HG02642 (cell line): ENCODE data around the gene KIF14.
A peak's percentile ranks its signal among the peaks of the same experiment; 100 is the strongest.
"Not testable (repeated sequence)": the region's sequence is repeated elsewhere in the genome, so short reads cannot be mapped to it uniquely, and the experiment has no call there.

Experiments used
- ATAC-seq: cut with Tn5 transposase; IDR thresholded peaks from one replicate; pipeline ENCODE4 v1.9.1; 2021; ENCODE audit warnings: mild to moderate bottlenecking; ENCODE audit not compliant: unreplicated experiment, poor library complexity

KIF14 gene

DNA sequence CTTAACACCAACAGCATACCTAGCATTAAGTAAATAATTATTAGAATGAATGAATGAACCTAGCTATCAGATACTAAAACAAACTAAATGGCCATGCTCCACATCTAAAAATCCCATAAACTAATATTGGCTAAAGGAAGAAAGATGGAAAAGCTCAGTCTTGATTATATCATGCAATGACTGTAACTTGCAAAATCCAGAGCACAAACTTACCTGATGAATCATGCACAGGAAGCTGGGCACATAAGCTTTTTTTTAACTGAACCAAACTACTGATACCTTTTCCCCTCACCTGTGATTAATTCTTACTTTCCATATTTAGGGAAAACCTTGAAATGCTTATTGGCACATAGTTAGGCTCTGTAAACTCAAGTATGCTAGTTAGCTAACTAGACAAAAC, 70.2 kb downstream of the KIF14 start:
- no peak for ATAC-seq

DNA sequence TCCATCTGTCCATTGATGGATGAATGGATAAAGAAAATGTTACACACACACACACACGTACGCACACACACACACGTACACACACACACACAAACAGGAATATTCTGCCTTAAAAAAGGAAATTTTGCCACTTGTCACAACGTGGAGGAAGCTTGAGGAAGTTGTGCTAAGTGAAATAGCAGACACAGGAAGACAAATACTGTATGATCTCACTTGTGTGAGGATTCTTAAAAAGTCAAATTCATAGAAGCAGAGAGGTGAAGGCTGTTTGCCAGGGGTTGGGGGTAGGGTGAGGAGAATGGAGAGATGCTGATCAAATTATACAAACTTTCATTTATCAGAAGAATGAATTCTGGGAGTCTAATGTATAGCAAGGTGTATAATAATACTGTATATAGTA, 73.2 kb downstream of the KIF14 start:
- ATAC-seq = no peak

DNA sequence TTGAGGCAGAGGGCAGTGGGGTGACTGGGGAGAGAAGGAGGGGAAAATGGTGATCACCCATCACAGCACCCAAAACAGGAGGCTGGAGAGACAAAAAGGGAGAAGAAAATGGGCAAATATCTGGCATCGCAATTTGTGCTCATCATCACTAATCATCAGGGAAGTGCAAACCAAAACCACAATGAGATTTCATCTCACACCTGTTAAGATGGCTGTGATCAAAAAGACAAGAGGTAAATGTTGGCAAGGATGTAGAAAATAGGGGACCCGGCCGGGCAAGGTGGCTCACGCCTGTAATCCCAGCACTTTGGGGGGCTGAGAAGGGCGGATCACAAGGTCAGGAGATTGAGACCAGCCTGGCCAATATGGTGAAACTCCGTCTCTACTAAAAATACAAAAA, 74.0 kb downstream of the KIF14 start:
- ATAC-seq = no peak

DNA sequence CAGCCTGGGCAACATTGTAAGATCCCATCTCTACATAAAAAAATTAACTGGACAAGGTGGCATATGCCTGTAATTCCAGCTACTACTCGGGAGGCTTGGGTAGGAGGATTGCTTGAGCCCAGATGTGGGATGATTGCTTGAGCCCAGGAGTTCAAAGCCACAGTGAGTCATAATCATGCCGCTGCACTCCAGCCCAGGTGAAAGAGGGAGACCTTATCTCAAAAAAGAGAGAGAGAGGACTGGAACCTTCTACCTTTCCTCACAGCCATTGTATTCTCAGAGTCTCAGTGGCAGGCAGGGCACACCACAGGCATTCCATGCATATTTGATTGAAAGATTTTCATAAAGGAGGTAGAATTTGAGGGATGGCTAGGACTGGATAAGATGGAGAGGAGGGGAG, 78.4 kb downstream of the KIF14 start:
- ATAC-seq = no peak

DNA sequence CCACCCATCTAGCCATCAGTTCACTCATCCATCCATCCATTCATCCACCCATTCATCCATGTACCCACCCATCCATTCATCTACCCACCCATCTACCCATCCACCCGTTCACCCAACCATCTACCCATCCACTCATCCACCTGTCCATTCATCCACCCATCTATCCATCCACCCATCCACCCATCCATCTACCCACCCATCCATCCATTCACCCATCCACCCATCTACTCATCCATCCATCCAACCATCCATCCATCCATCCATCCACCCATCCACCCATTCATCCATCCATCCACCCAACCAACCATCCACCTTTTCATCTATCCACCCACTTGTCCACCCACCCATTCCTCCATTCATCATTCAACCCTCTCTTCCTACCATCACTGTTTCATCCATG, 80.3 kb downstream of the KIF14 start:
- no peak for ATAC-seq

DNA sequence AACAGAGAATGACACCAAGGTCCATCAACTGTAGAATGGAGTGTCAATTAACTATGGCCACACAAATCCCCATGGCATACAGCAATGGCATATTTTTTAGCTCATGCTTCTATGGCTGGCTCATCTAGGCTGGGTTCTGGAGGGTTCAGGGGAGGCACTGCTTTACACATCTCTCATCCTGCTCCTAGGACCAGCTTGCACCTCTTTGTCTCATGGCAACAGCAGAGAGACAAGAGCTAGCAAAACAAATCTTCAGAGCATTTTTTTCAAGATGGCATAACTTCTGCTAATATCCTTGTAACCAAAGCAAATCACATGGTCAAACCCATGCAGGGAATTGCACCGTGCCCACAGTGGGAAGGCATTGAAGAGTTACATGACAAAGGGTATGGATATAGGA, 82.4 kb downstream of the KIF14 start:
- ATAC-seq = no peak

DNA sequence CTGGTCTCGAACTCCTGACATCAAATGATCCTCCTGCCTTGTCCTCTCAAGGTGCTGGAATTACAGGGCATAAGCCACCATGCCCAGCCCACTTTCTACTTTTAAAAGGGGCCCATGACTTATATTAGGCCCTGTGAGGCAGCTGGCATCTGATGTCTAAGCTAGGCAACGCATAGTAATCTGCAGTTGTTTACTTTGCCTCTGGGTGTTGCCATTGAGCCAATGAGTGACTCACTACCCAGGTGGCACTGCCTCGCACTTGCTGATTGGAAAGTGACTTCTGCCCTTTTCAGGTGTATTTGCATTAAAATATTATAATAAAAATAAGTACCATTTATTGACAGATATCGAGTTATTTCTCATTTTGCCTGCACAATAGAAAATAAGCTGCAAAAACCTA, 84.9 kb downstream of the KIF14 start:
- ATAC-seq = no peak

DNA sequence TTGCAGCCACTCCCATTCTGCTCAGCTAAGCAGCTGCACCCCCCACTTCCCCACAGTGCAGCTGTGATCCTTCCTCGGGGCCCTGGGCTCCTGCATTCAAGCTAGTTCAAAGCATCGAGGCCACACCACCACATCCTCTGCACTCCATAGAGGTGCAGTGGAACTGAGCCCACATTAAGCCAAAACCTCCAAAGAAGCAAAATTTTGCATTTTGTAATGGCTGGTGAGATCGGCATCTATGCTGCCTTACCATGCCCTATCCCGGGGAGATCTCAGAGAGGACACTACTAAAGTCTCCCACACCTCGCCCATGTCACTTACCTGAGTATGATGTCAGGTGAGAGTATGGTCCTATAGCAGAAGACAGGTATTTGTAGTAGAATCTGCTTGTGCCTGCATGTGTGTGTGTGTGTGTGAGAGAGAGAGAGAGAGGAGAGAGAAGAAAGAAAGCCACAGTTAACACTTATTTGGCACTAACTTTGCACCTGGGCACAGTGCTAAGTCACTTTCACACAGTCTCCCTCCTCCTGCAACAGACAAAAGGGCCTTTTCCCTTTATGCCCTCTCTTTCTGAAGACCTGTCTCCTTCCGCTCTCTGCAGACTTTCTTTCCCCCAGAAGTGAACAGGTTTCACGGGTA, 89.8 kb downstream of the KIF14 start:
- no peak for ATAC-seq

DNA sequence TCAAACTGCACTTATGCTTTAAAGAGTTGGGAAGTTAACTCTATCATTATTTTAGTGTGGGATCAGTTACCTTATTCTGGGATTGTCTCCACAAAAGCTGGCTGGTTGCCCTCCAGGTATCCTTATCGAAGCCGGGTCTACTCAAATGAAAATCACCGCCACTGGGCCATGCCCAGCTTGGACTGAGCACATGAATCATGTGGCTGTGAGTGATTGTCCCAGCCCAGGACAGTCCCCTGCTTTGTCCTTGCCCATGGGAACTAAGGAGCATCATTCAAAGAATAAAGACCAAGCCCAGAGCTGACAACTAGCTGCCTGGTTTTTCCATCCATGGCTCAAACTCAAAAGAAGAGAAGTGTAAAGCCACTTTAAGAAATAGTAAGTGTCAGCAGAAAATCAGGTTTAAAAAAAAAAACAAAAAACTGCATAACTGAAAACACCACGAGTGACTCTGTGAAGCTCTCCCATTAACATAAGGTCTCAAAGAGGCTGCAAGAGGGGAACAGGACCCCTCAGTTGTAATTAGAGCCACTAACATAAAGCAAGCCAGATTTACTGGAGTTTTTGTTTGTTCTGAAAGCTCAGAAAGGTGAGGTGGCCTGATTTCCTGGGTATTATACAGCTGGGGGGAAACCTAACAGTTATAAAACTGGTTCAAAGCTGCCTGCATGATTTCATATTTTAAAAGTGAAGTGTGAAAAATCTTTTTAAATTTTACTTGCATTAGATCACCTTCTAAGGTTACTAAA, 91.5 kb downstream of the KIF14 start:
- ATAC-seq = no peak

DNA sequence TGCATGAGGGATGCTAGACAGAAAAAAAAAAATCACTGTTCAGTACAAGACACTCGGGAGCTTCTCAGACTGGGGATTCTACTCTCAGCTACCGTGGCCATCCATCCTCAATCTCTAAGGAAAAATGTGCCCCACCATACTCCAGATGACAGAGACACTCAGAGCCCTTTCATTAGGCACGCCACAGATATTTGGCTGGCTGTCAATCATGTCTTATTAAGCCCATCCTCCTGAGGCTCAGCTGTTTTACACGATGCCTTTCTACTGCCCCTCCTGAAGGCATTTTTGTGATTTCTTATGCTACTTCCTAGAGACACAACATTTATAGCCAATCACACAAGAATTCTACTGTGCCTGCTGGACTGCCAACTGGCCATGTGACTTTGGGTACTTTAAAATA, 92.9 kb downstream of the KIF14 start:
- ATAC-seq = no peak

DNA sequence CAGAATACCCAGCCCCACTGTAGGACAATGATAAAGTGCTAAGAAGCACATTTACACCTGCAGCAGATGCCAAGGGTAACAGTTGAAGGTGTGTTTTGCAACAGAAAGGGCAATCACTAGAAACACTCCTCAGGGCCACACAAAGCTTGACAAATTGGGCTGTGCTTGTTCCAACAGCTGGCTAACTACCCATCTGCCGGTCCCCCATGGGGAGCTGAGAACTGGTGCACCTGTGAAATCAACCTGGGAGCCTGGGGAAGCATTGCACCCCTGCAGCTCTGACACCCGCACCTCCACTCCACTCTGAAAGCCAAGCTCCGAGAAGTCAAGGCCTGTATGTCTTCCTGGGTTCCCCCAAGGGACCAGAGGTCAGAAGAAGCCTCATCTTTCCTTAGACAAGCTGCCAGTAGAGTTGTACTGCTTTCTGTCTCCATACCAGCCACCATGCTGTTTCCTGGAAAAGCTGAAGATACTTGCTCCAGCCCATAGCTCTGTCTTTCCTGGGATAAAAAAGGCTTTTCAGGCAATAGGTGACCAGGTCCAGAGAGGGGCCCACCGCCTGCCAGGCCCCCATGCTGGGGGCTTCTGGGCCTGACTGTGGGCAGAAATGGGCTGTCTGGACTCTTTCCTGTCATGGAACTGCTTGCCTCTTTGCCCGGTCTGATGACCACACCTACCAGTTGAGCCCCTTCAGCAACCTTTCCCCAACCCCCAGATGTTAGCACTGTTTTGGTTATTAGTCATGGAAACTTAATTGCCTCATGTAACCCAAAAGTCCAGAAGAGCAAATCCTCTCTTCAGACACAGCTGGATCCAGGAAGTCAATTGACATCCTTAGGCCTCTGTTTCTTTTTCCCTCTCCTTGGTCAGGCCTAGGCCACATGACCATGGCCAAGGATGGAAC, 93.6 kb downstream of the KIF14 start:
- no peak for ATAC-seq

DNA sequence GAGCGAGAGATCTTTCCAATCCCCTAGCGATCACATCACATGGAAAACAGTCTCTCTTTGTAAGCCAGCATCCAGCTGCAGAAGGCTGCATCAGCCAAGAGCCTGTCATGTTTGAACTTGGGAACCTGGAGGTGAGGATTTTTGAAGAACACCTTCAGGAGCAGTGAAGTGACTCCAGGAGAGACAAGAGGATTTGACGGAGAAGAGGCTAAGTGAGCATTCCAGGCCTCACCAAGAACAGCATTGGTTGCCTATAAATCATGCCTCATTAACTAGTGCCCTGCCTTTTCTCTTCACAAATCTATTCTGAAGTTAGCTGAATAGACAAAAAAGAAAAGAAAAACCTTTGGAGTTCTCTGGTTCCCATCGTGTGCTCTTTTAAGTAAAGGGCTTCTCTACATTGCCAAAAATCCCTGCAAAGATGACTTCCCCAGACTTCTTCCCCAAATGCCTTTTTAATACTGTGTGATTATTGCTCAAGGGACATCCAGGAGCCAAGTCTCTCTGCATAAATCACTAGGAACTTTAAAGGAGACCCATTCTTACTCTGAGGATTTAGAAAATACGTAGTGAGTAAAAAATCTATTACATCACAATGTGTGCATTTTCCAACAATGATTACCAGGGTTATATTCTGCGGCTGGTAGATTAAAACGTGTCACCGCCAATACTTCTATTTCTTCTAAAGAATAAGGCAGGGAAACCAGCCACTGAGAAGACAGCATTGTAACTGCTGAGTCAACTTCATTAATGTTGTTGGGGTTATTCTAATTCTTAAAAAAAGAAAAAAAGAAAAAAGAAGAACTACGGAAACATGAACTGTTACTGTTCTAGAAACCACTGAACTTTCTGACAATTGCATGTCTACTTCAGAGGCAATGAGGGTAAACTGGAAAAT, 95.2 kb downstream of the KIF14 start:
- no peak for ATAC-seq

DNA sequence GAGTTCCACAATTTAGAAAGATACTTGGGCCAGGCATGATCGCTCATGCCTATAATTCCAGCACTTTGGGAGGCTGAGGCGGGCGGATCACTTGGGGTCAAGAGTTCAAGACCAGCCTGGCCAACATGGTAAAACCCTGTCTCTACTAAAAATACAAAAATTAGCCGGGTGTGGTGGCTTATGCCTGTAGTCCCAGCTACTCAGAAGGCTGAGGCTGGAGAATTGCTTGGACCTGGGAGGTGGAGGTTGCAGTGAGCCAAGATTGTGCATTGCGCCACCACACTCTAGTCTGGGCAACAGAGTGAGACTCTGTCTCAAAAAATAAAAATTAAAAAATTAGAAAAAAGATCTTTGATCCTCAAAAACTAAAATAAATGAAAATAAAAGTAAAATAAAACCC, 96.0 kb downstream of the KIF14 start:
- not testable (repeated sequence) for ATAC-seq

DNA sequence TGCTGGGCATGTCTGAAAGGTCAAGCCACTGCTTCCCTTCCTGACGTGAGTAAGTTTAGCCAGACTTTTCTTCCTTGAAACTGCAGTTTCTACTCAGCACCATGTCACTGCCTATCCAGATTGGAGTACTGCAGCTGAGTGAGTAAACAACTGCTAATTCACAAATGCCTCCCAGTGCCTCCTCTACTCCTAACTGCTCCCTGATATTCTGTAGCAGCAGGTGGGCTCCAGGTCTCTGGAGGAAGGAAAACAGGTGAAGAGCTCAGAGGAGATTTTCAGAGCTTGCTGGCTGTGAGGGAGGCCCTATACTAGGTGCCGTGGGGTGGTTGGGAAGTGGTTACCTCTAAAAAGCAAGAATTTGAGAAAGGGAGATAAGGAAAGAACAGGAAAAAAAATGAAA, 96.5 kb downstream of the KIF14 start:
- ATAC-seq = no peak

DNA sequence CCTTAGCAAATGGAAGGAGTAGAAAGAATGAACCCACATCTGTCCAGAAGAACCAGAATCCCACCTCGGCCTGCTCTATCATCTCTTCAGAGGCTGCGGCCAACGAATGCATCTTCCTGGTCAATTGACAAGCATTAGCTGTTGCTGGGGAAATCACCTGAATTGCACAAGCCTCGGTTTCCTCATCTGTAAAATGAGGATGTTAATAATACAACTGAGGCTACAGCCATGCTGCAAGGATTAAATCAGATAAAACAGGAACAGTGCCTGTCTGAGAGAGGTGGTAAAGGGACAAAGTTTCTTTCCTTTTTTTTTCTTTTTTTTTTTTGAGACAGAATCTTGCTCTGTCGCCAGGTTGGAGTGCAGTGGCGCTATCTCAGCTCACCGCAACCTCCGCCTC, 99.8 kb downstream of the KIF14 start:
- ATAC-seq = no peak

DNA sequence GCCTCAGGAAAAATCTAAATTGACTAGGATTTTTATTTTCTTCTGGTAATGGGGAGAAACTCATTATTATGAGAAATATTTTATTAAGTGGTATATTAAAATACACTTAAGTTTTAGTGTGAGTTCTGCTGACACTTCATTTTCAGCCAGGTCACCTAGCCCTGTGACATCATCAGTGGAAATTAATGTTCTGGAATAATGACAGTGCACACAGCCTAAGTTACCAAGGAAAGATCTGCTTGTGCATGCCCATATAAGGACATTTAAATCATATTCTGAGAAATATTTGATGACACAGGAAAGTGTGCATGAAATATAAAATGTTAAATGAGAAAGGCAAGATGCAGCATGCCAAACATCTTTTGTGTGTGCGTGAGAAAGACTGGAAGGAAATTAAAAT, 102.0 kb downstream of the KIF14 start:
- no peak for ATAC-seq

DNA sequence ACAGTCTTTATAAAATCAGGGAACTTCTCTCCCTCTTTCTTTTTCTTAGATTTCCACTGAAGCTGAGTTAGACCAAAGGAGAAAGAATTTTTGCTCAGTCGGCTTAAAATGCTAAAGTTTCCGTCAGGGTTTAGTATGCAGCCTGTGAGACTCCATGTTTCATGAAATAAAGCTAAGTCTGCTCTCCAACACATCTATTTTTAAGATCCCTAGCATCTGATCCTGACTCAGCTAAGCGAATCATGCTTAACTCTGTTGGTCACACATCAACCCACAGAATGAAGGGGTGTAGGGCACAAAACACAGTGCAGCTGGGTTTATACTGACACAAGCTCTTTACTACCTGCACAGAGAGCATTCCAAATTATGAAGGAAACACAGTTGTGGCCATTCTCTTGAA, 108.4 kb downstream of the KIF14 start:
- ATAC-seq = no peak

DNA sequence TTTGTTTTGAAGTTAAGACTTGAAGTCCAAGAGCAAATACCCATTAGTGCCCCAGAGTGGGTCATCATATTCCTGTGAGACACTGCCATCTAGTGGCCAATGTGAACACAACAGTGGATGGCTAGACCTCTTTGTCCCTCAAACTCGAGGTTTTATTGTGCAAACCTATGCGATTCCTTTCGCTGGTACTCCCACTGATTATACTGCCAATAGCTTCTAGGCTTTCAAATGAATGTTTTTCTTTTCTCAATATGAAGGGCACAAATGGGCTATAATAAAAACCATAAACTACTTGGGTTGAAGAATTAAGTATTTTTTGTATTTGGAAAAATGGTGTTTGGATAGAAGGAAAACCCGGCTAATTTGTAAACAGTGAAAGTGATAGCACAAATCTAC, 110.3 kb downstream of the KIF14 start:
- ATAC-seq = peak; percentile 91

DNA sequence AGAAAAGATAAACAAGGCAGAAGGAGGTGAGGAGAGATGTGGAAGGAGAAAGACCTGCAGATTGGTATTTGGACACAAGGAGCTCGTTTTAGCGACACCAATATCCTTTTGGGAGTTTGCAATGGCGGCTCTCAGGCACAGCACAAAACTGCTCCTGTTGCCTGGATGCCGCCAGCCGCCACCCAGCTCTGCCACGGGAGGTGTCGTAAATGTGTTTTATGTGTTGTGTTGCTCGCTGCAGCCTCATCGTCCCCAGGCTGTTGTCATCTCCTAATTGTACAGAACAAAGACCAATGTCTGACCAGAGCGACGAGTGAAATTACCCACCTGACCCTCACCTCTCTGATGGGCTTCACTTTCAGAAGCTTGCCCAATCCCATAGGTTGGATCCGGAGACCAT, 114.1 kb downstream of the KIF14 start:
- no peak for ATAC-seq

DNA sequence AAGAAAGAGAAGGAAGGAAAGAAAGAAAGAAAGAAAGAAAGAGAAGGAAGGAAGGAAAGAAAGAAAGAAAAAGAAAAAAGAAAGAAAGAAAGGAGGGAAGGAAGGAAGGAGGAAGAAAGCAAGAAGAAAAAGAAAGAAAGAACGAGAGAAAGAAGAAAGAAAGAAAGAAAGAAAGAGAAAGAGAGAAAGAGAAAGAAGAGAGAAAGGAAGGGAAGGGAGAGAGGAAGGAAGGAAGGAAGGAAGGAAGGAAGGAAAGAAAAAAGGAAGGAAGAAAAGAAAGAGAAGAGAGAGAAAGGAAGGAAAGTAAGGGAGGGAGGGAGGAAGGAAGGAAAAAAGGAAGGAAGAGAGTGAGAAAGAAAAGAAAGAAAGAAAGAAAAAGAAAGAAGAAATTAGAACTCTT, 115.3 kb downstream of the KIF14 start:
- ATAC-seq = no peak
